ENCODE results near the gene EBF3. TPM values are rescaled to one million over a fixed set of nuclear protein-coding genes. Genes with fewer than 3 reads are reported as not detected.

The EBF3 gene
- total RNA-seq, 1 experiment from 2014 or later, result 0.12 TPM

DNA sequence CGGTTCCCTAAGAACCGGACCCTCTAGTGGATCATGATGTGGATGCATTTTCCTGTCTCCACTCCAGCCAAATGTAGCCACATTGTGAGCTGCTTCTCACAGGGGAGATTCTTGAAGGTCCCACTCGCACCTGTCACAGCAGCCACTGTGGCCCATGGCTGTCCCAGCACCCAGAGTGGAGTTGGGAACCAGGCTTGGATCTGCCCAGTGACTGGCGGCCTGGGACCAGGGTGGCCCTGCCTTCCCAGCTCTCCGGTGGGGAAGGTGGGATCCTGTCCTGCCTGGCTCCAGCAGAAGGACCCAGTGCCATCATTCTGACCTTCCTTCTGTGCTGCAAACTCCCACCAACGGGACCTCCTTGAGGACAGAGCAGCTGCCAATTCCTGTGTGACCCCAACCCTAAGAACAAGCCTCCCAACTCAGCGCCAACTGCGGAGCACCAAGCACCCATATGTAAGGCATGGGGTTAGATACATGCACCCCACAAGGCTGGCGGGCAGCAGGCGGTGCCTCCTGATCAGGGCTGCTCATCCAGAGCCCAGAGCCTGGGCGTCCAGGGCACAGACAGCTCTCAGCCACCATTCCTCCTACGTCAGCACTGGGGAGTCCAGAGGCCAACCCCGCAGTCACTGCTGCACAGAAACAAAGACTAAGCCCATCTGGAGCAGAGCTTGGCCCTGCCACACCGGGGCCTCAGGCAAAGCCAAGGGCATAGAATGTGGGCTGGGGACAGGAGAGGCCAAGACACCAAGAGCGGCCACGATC lies 28.8 kb downstream of the EBF3 start:
- no peaks in the 10 kb centered on the region for H3K79me2 ChIP-seq (ENCODE audit: insufficient read depth, low read length)
- TF ChIP-seq, protein P1, sequence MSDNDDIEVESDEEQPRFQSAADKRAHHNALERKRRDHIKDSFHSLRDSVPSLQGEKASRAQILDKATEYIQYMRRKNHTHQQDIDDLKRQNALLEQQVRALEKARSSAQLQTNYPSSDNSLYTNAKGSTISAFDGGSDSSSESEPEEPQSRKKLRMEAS (IDR thresholded peaks at IDR 0.05), result no peak
- no peak for TF ChIP-seq CBX3 (IDR thresholded peaks at IDR 0.05; ENCODE audit: low read depth)
- TF ChIP-seq, protein P2, sequence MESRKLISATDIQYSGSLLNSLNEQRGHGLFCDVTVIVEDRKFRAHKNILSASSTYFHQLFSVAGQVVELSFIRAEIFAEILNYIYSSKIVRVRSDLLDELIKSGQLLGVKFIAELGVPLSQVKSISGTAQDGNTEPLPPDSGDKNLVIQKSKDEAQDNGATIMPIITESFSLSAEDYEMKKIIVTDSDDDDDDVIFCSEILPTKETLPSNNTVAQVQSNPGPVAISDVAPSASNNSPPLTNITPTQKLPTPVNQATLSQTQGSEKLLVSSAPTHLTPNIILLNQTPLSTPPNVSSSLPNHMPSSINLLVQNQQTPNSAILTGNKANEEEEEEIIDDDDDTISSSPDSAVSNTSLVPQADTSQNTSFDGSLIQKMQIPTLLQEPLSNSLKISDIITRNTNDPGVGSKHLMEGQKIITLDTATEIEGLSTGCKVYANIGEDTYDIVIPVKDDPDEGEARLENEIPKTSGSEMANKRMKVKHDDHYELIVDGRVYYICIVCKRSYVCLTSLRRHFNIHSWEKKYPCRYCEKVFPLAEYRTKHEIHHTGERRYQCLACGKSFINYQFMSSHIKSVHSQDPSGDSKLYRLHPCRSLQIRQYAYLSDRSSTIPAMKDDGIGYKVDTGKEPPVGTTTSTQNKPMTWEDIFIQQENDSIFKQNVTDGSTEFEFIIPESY (IDR thresholded peaks at IDR 0.05; ENCODE audit: extremely low read depth, insufficient replicate concordance, low read length), result no peak
- no peak for TF ChIP-seq ZFX (IDR thresholded peaks at IDR 0.05)
- no peak for TF ChIP-seq ELF1 (IDR thresholded peaks at IDR 0.05; ENCODE audit: borderline replicate concordance, low read depth)
- no peak for TF ChIP-seq POLR2AphosphoS5 (IDR thresholded peaks at IDR 0.05; ENCODE audit: low read depth, low read length)
- TF ChIP-seq, protein P3, sequence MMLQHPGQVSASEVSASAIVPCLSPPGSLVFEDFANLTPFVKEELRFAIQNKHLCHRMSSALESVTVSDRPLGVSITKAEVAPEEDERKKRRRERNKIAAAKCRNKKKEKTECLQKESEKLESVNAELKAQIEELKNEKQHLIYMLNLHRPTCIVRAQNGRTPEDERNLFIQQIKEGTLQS (IDR thresholded peaks at IDR 0.05), result no peak
- TF ChIP-seq SP1 (IDR thresholded peaks at IDR 0.05; ENCODE audit: low read depth), result no peak
- no peak for TF ChIP-seq FOSL1 (IDR thresholded peaks at IDR 0.05; ENCODE audit: low read depth)
- TF ChIP-seq JUND (IDR thresholded peaks at IDR 0.05), result no peak
- no peak for TF ChIP-seq EZH2phosphoT487 (IDR thresholded peaks at IDR 0.05; ENCODE audit: borderline replicate concordance)
- no peak for TF ChIP-seq CEBPB (IDR thresholded peaks at IDR 0.05; ENCODE audit: low read depth)
- TF ChIP-seq TCF7L2 (IDR thresholded peaks at IDR 0.05; ENCODE audit: borderline replicate concordance, extremely low read depth, insufficient read depth, insufficient read length), result no peak
- no peak for TF ChIP-seq ZNF274 (IDR thresholded peaks at IDR 0.05; ENCODE audit: low read depth, low read length)
- no peak for TF ChIP-seq POLR2A (IDR thresholded peaks at IDR 0.05; ENCODE audit: borderline replicate concordance, extremely low read depth, insufficient read depth, insufficient read length)
- TF ChIP-seq SIN3A (IDR thresholded peaks at IDR 0.05; ENCODE audit: low read depth), result no peak
- no peak for TF ChIP-seq SRF (IDR thresholded peaks at IDR 0.05; ENCODE audit: low read depth)
- no peak for TF ChIP-seq EZH2 (IDR thresholded peaks at IDR 0.05)
- TF ChIP-seq, protein P4, sequence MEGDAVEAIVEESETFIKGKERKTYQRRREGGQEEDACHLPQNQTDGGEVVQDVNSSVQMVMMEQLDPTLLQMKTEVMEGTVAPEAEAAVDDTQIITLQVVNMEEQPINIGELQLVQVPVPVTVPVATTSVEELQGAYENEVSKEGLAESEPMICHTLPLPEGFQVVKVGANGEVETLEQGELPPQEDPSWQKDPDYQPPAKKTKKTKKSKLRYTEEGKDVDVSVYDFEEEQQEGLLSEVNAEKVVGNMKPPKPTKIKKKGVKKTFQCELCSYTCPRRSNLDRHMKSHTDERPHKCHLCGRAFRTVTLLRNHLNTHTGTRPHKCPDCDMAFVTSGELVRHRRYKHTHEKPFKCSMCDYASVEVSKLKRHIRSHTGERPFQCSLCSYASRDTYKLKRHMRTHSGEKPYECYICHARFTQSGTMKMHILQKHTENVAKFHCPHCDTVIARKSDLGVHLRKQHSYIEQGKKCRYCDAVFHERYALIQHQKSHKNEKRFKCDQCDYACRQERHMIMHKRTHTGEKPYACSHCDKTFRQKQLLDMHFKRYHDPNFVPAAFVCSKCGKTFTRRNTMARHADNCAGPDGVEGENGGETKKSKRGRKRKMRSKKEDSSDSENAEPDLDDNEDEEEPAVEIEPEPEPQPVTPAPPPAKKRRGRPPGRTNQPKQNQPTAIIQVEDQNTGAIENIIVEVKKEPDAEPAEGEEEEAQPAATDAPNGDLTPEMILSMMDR (IDR thresholded peaks at IDR 0.05 in 2 of 3, conservative IDR thresholded peaks at IDR 0.05 in 1 of 3; ENCODE audit: borderline replicate concordance in 1 of 3, insufficient read depth in 1 of 3, low read depth in 2 of 3, low read length in 2 of 3), result no peak
- TF ChIP-seq YY1 (IDR thresholded peaks at IDR 0.05; ENCODE audit: extremely low read depth, insufficient replicate concordance, low read depth, low read length), result no peak
- no peaks in the 10 kb centered on the region for H3K9me3 ChIP-seq (ENCODE audit: control insufficient read depth in 1 of 2, insufficient read depth in 1 of 2, low read depth in 1 of 2, low read length in 2 of 2)
- no peaks in the 10 kb centered on the region for H4K20me1 ChIP-seq (ENCODE audit: insufficient read depth)
- POLR2A ChIA-PET, result no interaction called here
- CTCF ChIA-PET, result no interaction called here
- H3K4me1 ChIP-seq (ENCODE audit: control insufficient read depth in 1 of 2, insufficient read depth in 2 of 2, low read length in 2 of 2), result no peaks in the 10 kb centered on the region
- no TSS peak for BruUV-seq (replicated peaks)
- no peaks in the 10 kb centered on the region for H3K9me2 ChIP-seq (ENCODE audit: insufficient read depth)
- no peak for ATAC-seq
- no peak overlapping the region for H3K27ac ChIP-seq (ENCODE audit: low read depth, low read length)
- H3K36me3 ChIP-seq (ENCODE audit: control insufficient read depth in 1 of 2, insufficient read depth in 2 of 2, low read length in 2 of 2), result no peaks in the 10 kb centered on the region
- no peak for DNase-seq (ENCODE audit: low read depth, low spot score)
- no peak overlapping the region for H3K4me3 ChIP-seq (replicated peaks in 1 of 2; ENCODE audit: low read depth in 1 of 2, low read length in 2 of 2)
- H2AFZ ChIP-seq (ENCODE audit: low read depth, low read length, poor library complexity, severe bottlenecking), result no peak overlapping the region
- intact Hi-C loops (cut with micrococcal nuclease), result no loop called here
- RAD21 ChIA-PET (ENCODE audit: low non-redundant PET in 1 of 2, low total read pairs in 2 of 2, uncharacterized antibody in 2 of 2, unreplicated experiment in 2 of 2), result no interaction called here
- H3K4me2 ChIP-seq (ENCODE audit: low read length), result no peak overlapping the region
- no peaks in the 10 kb centered on the region for H3K27me3 ChIP-seq (ENCODE audit: insufficient read depth, low read length)
- no peak overlapping the region for H3K9ac ChIP-seq (ENCODE audit: low read length)

Measured in HCT116 (cell line).